ENCODE results near the gene SPATC1L.

The SPATC1L gene

GRCh38 chr21:46214478-46215340 lies 30.4 kb upstream of the SPATC1L start (continued):
- TF ChIP-seq POU6F1 (CRISPR knock-in tag; IDR thresholded peaks at IDR 0.05; ENCODE audit: borderline replicate concordance, low read depth) (no peak), RARB (CRISPR knock-in tag; IDR thresholded peaks at IDR 0.05) (no peak), BACH2 (CRISPR knock-in tag; IDR thresholded peaks at IDR 0.05; ENCODE audit: borderline replicate concordance) (no peak), TOX (CRISPR knock-in tag; IDR thresholded peaks at IDR 0.05; ENCODE audit: borderline replicate concordance) (no peak), ZFP30 (CRISPR knock-in tag; IDR thresholded peaks at IDR 0.05) (no peak), ZFP3 (CRISPR knock-in tag; IDR thresholded peaks at IDR 0.05) (no peak), CREB5 (CRISPR knock-in tag; IDR thresholded peaks at IDR 0.05; ENCODE audit: low read depth) (no peak), PPARA (CRISPR knock-in tag; IDR thresholded peaks at IDR 0.05; ENCODE audit: borderline replicate concordance) (no peak), ZC3H10 (CRISPR knock-in tag; IDR thresholded peaks at IDR 0.05) (no peak), TCF4 (CRISPR knock-in tag; IDR thresholded peaks at IDR 0.05; ENCODE audit: borderline replicate concordance) (no peak), ZNF70 (CRISPR knock-in tag; IDR thresholded peaks at IDR 0.05) (no peak)

GRCh38 chr21:46213620-46214286 lies 29.5 kb upstream of the SPATC1L start:
- TF ChIP-seq ZC3H10 (CRISPR knock-in tag; IDR thresholded peaks at IDR 0.05) (no peak), ZNF8 (CRISPR knock-in tag; IDR thresholded peaks at IDR 0.05) (no peak)
- no peak; the same call in 2 of the 3 replicates for ATAC-seq

GRCh38 chr21:46212721-46213484 lies 28.6 kb upstream of the SPATC1L start:
- ATAC-seq, result no peak
- TF ChIP-seq ZC3H10 (CRISPR knock-in tag; IDR thresholded peaks at IDR 0.05), result no peak
- no peak for TF ChIP-seq ZNF70 (CRISPR knock-in tag; IDR thresholded peaks at IDR 0.05)
- no peak for TF ChIP-seq OSR1 (CRISPR knock-in tag; IDR thresholded peaks at IDR 0.05)
- no peak for TF ChIP-seq ZFP3 (CRISPR knock-in tag; IDR thresholded peaks at IDR 0.05)
- no peak for TF ChIP-seq CREB5 (CRISPR knock-in tag; IDR thresholded peaks at IDR 0.05; ENCODE audit: low read depth)
- no peak for TF ChIP-seq RARB (CRISPR knock-in tag; IDR thresholded peaks at IDR 0.05)
- no peak for TF ChIP-seq TSHZ2 (CRISPR knock-in tag; IDR thresholded peaks at IDR 0.05)
- no peak for TF ChIP-seq BACH2 (CRISPR knock-in tag; IDR thresholded peaks at IDR 0.05; ENCODE audit: borderline replicate concordance)
- no peak for TF ChIP-seq ESRRG (CRISPR knock-in tag; IDR thresholded peaks at IDR 0.05)

GRCh38 chr21:46211786-46212720 lies 27.8 kb upstream of the SPATC1L start:
- TF ChIP-seq ZC3H10 (CRISPR knock-in tag; IDR thresholded peaks at IDR 0.05), result no peak
- no peak for TF ChIP-seq ZNF8 (CRISPR knock-in tag; IDR thresholded peaks at IDR 0.05)
- TF ChIP-seq TOX (CRISPR knock-in tag; IDR thresholded peaks at IDR 0.05; ENCODE audit: borderline replicate concordance), result no peak
- no peak for TF ChIP-seq CSDC2 (CRISPR knock-in tag; IDR thresholded peaks at IDR 0.05)
- no peak for TF ChIP-seq GLIS3 (CRISPR knock-in tag; IDR thresholded peaks at IDR 0.05)
- no peak for TF ChIP-seq ZNF565 (CRISPR knock-in tag; conservative IDR thresholded peaks at IDR 0.05; ENCODE audit: low read depth)
- no peak for ATAC-seq
